ENCODE data around the gene CPSF2.
A peak's percentile ranks its signal among the peaks of the same experiment; 100 is the strongest.
"Not testable (repeated sequence)": the region's sequence is repeated elsewhere in the genome, so short reads cannot be mapped to it uniquely, and the experiment has no call there.

Gene CPSF2

DNA sequence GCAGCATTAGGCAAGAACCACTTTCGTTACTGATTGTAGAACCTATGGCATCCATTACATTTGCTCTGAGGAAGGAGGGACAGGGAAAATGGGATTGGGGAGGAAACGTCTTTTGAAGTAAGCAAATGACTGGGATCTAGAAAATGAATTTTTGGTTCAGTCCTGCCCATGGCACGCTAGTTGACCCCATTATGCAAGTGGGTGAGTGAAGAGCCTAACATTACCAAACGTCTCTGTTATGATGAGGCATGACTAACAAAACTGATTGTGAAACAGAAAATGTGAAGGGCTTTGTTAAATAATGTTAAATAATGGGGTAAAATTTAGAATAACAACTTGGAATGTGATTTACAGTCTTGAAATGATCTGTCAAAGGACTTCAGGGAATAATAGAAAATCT lies 38.9 kb downstream of the CPSF2 start:
- DNase-seq (ENCODE audit: low read depth): no peak

DNA sequence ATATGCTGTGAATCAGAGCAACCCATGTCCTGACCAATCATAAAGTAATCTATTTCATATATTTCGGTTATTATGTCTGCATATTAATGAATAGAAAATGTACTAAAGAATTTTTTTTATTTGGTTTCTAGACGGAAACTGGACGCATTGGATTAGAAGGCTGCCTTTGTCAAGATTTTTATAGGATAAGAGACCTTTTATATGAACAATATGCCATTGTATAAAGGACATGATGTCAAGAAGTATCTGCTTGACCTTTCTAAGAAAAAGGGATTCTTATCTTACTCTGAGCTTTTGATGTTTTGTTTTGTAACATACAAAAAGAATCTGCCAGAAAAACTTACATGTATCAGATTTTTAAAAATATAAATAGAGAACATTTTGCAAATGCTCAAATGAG lies 39.8 kb downstream of the CPSF2 start:
- no peak for DNase-seq (ENCODE audit: low read depth)

- DNase-seq (ENCODE audit: low read depth): no peak
Measured at GRCh38 chr14:92164958-92165357, 43.2 kb downstream of the CPSF2 start.

- DNase-seq (ENCODE audit: low read depth): peak; percentile 5
Measured at GRCh38 chr14:92173668-92174067, 51.9 kb downstream of the CPSF2 start.

DNA sequence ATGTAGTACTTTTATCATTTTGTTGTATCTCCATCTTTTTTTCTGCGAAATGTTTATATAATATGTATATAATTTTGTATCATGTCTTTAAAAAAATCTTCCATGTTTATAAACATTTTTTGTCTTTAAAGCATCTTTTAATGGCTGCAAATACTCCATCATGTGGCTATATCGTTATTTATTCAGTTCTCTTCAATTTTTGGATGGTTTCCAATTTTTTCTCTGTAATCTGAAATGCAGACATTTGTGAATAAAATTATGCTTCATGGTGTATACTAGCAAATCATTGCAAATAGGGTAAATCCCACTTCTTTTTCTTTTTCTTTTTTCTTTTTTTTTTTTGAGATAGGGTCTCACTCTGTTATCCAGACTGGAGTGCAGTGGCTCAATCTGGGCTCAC lies 54.0 kb downstream of the CPSF2 start:
- no peak for DNase-seq (ENCODE audit: low read depth)

DNA sequence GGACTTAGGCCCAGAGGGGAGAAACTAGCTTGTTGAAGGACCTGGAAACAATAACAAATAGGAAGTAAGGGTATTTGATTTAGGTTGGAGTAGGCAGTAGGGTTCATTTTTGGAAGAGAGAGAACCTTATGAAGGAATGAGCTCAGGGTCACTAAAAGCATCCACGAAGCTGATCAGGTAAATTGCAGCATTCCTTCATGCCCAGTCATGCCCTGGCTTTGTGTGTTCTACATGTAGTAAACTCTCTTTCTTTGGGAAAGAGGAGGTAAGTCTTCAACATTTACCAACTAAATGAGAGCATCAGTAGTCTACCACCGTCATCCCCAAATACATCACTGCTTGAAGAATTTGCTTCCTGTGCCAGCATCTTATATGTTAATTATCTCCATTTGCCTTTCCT lies 54.7 kb downstream of the CPSF2 start:
- no peak for DNase-seq (ENCODE audit: low read depth)

DNA sequence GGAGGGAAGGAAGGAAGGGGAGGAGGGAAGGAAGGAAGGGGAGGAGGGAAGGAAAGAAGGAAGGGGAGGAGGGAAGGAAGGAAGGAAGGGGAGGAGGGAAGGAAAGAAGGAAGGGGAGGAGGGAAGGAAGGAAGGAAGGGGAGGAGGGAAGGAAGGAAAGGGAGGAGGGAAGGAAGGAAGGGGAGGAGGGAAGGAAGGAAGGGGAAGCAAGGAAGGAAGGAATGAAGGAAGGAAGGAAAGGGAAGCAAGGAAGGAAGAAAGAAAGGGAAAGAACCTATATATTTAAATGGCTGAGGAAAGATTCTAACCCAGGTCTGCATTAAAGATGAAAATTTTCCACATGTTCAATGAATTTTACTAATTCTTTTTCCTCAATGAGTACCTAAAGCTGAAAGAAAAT lies 57.4 kb downstream of the CPSF2 start:
- not testable (repeated sequence) for DNase-seq (ENCODE audit: low read depth)

- no peak for DNase-seq (ENCODE audit: low read depth)
Measured at GRCh38 chr14:92185559-92185958, 63.8 kb downstream of the CPSF2 start.

DNA sequence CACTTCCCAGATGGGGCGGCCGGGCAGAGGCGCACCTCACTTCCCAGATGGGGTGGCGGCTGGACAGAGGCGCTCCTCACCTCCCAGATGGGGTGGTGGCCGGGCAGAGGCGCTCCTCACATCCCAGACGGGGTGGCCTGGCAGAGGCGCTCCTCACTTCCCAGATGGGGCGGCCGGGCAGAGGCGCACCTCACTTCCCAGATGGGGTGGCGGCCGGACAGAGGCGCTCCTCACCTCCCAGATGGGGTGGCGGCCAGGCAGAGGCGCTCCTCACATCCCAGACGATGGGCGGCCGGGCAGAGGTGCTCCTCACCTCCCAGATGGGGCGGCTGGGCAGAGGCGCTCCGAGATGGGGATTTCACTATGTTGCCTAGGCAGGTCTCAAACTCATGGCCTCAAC lies 65.8 kb downstream of the CPSF2 start:
- DNase-seq (ENCODE audit: low read depth): not testable (repeated sequence)

DNA sequence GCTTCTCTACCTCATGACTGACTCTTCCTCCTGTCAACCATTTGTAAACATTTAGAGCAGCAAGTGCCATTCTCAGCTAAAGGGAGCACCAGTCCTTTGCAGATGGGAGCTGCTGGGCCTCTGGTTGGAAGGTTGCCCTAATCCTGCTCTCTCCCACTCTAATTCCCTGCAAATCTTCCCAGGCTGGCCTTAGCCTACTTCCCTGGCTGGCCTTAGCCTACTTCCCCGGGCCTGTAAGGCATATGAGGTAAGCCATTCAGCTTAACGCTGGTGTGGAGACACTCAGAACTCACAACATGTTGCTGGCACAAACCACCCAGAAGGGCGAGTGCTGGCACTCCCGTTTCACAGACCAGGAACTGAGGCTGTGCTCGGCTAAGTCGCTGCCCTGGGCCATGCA lies 69.0 kb downstream of the CPSF2 start:
- DNase-seq (ENCODE audit: low read depth): no peak

GRCh38 chr14:92198804-92199203 lies 77.0 kb downstream of the CPSF2 start:
- no peak for DNase-seq (ENCODE audit: low read depth)

DNA sequence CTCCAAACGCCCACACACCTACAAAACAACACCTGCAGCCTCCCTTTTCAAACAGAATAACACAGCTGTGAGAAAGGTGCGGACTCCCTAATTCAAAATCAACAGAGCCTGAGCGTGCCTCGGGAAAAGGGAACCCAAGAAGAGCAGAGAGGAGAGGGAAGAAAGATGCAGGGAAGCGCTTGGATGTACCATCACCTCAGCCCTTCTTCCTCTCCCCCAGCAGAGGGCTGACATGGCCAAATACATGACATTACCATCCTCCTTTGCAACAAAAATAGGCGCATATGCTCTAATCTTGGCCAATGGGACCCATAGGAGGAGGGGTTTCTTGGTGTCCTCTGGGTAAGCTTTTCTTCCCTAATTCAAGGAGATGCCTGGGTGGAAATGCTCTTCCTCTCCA lies 78.0 kb downstream of the CPSF2 start:
- DNase-seq (ENCODE audit: low read depth): no peak

GRCh38 chr14:92203116-92203515 lies 81.3 kb downstream of the CPSF2 start:
- DNase-seq (ENCODE audit: low read depth): no peak

GRCh38 chr14:92204792-92205191 lies 83.0 kb downstream of the CPSF2 start:
- no peak for DNase-seq (ENCODE audit: low read depth)

- no peak for DNase-seq (ENCODE audit: low read depth)
Measured at GRCh38 chr14:92207012-92207927, 85.5 kb downstream of the CPSF2 start.

GRCh38 chr14:92207928-92208265 lies 86.1 kb downstream of the CPSF2 start:
- no peak for DNase-seq (ENCODE audit: low read depth)

DNA sequence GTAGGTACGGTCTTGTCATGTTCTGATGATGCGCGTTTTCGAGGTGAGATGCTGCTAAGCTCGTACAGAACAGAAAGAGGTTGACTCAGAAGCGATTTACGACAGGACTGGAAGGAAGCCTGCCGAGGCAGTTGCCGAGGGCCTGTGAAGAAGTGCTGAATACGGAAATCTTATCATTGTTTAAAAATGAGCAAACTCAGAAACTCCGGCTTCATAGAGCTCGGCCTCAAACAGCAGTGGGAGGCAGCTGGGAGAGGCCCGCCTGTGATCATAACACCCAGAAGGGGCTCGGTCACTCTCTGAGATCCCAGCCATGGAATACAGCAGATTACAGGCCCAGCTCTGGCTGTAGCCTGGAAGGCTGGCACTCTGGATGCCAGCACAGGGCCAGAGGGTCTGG lies 87.4 kb downstream of the CPSF2 start:
- DNase-seq (ENCODE audit: low read depth): no peak

GRCh38 chr14:92213125-92213524 lies 91.4 kb downstream of the CPSF2 start:
- not testable (repeated sequence) for DNase-seq (ENCODE audit: low read depth)

GRCh38 chr14:92215579-92215978 lies 93.8 kb downstream of the CPSF2 start:
- no peak for DNase-seq (ENCODE audit: low read depth)

- DNase-seq (ENCODE audit: low read depth): no peak
Measured at GRCh38 chr14:92217936-92218335, 96.2 kb downstream of the CPSF2 start.

Measured in HS-27A (cell line).